A172 (cell line): ENCODE data around the gene SCAF1. TPM values are rescaled to one million over a fixed set of nuclear protein-coding genes. Genes with fewer than 3 reads are reported as not detected.
A peak's percentile ranks its signal among the peaks of the same experiment; 100 is the strongest.

Experiments
- DNase-seq: peaks from one replicate; pipeline ENCODE4 v3.0.0-alpha.2; 2015; ENCODE audit warnings: low spot score
- total RNA-seq: library from RNA; depleted of rRNA; stranded (reverse); fragments of >200 nt; shearing (Covaris generic); gene quantifications from 2 replicates; pipeline ENCODE4 v1.2.3, GENCODE V29; 2014

The SCAF1 gene
- total RNA-seq, 1 experiment from 2014 or later: 31.9 TPM

DNA sequence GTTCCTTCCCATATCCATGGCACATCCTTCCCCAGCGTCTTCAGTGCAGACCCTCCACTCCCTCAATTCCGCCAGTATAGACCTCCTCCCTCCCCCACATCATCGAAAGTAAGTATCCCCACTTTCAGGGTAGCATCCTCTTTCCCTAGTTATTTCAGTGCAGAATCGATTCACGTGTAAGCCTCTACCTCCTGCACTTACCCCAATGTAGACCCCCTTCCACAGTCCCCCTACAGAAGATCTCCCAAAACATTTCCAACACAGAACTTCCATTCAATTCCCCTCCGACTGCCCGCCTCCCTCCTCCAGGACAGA lies 23.0 kb downstream of the SCAF1 start:
- DNase-seq: no peak

DNA sequence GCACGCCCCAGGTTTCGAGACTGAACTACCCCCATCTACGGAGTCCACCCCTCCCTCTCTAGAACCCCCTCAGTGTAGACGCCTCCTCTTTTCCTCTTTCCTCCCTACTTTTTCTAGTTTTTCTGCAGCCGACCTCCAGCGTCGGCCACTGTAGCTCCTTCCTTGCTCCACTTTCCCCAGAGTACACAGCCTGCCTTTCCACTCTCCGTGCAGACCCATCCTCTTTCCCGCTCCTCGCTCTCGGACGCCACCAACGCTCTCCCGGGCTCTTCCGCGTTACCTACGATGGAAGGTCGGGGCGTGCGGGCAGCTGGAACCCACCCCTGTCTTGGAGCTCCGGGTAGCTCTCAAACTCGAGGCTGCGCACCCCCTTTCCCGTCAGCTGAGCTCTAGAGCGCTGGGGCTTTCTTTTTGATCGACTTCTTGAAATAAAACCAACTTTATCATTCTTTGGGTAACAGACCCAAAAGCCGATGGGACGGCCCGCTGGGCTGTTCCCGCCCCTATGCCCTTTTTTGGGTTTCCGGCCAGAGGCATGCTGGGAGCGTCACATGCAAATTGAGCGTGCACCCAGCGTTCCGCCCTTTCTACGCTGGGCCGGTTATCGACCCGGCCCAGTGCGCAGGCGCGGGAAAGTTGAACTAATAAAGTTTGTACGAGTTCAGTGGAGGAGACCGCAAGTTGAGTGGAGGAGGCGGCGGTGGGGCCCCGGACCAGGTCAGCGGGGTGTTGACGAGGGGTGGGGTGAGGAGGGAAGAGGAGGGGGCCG lies 23.5 kb downstream of the SCAF1 start, which contains the start of the genes BCL2L12 and IRF3:
Gene BCL2L12, plus strand, starts transcription at position 583 of the 769 bp plus-strand sequence. CDS start 760 bp downstream, outside the sequence.
Gene IRF3, minus strand, starts transcription at position 507 of the 769 bp plus-strand sequence. CDS start 1,019 bp downstream, outside the sequence.
- peak; percentile 93 for DNase-seq

DNA sequence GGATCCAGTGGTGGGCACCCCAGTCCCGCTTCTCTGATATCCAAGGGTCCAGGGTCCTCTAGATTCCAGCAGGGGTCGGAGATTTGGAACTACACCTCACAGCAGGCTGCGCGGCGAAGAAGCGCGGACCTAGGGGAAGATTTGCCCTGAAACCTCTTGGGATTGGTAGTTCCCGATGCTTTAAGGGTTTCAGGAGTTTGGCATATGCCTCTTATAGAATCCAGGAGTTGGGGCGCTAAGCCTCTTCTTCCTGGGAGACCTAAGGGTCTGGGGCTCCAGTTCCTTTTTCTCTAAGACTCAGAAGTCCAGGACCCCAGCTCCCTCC lies 24.1 kb downstream of the SCAF1 start:
- no peak for DNase-seq

DNA sequence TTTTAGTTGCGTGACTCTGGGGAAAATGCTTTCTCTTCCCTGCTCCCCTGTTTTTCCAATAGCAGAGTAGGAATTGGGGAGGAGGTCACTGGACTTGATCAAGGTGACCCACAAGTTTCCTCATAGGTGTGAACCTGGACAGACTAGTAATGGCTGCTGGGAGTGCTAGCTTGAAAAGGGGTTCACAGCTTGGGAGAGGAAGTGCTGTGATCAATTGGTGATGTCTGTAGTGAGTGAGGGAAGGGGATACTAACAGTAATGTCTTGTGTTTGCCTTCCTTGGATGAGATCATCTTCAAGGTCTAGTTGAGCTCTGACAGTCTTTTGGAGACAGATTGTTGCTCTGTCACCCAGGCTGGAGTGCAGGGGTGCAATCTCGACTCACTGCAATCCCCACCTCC lies 25.5 kb downstream of the SCAF1 start:
- no peak for DNase-seq

DNA sequence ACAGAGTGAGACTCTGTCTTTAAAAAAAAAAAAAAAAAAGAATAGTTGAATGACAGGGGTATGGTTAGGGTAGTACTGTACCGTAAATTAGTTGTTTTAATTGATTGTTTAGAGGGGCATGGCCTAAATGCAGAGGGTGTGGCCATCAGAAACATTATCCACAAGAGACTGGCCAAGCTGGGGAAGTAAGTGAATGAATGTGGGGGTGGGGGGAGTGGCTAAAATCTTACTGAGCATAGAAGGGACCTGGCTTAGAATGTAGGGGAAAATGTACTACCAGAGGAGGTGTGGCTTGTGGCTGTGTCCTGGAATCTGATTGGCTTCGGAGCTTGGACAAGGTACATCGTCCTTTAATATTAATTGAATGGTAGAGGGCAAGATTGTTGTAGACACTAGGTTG lies 27.5 kb downstream of the SCAF1 start:
- no peak for DNase-seq

DNA sequence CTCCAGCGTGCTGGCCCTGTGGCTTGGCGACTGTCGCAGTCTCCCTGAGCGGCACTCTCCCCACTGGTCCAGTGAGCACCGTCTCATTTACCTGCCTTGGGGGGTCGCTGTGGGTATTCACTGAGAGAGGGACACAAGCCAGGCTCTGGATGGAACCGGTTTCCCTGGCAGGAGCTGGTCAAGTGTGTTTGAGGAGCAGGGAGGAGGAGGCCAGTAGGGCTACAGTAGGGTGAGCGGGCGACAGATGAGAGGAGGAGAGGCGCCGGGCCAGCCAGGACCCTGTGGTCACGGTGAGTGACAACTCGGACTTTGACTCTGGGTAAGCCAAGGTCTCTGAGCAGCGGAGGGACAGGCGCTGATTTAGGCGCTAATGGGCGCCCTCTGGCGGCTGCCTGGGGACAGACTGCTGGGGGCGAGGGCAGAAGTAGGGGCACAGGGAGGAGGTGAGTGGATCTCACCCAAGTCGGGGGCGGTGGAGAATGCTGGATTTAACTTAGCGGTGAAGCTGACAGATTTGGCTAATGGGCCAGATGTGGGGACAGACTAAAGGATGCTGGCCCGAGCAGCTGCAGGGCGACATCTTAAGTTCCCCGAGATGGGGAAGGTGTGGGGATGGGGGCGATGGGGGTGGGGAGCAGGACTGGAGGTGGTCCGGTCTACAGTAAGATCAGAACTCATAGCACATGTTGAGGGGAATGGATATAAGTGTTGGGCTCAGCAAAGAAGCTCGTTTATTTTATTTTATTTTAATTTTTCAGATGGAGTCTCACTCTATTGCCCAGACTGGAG lies 30.3 kb downstream of the SCAF1 start:
- DNase-seq: peak; percentile 59

DNA sequence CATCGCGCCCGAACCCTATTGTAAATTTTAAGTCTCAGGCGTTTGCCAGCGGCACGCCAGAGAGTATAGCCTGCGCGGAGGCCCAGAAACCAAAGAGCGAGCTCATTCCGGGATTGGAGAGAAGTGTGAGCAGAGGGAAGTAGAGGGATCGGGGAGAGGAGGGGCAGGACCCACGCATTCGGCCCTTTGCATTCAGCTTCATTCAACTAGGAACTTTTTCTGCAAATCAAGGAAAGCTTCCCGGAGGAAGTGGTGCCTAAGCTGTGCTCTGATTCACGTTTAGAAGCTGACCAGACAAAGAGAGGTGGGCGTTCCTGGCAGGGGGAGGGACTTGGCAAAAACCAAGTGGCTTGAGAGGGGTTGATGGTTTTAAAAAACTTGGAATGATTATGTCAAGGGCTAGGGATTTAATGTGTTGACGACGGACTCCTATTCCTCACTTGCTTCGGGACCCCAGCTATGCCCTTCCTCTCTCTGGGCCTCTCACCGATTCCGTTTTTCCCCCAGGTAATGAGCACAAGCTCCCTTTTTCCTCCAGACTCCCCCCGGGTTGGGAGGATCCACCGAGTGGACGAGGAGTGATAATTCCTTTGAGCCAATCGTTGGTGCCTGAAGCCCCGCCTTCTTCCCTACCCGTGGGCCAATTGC lies 34.3 kb downstream of the SCAF1 start:
- DNase-seq: peak; percentile 96

DNA sequence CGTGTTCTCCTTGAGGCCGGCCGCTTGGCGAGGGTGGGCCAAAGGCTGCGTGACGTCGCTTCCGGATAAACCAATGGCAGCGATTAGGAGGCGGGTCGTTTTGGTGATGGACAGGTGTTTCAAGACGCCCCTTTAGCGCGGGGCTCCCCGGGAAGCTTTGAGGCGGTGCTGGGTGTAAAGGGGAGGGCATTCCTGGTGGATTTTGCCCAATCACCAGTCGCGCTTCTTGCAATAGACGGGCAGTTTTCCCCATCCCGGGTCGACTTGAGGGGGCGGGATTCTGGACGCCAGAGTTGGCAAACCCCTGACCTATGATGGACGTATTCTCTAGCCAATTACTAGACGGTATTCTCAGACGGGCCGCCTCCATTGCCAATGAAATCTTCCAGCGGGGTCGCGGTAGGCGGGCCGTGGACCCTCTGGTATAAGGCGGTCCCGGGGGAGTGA lies 34.8 kb downstream of the SCAF1 start:
- DNase-seq: peak; percentile 100

DNA sequence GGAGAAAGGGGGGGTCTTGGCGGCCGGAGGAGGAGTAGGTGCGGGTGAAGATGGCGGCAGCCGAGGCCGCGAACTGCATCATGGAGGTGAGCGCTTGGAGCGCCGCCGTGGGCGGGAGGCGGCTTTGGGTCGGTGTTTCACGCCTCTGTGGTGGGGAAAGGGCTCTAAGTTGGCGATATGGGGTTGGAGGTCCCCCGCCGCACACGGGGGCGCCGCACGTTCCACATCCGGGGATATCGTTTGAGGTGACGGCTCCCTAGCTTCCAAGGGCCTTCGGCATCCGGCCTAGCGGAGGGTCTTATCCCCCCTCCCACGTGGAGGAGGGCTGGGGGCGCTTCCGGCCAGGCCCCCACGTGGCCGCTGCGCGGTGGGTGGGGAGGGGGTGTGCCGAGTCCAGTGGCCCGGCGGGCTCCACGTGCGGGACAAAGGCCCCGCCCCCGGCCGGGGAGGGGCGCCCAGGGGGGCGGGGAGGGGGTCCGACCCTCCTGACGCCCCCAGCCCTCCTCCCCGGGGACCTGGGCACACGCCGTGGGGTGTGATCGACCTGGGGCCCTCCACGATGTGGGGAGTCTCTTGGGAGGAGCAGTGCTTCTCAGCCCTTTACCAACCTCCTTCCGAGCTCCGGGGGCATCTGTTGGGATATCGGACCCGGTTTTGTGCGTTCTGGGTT lies 35.4 kb downstream of the SCAF1 start, which contains the start of gene PRMT1:
Gene PRMT1, plus strand, starts transcription at position 41 of the 670 bp plus-strand sequence. Its CDS starts 10 bp downstream, at position 51.
- DNase-seq: peak; percentile 19

DNA sequence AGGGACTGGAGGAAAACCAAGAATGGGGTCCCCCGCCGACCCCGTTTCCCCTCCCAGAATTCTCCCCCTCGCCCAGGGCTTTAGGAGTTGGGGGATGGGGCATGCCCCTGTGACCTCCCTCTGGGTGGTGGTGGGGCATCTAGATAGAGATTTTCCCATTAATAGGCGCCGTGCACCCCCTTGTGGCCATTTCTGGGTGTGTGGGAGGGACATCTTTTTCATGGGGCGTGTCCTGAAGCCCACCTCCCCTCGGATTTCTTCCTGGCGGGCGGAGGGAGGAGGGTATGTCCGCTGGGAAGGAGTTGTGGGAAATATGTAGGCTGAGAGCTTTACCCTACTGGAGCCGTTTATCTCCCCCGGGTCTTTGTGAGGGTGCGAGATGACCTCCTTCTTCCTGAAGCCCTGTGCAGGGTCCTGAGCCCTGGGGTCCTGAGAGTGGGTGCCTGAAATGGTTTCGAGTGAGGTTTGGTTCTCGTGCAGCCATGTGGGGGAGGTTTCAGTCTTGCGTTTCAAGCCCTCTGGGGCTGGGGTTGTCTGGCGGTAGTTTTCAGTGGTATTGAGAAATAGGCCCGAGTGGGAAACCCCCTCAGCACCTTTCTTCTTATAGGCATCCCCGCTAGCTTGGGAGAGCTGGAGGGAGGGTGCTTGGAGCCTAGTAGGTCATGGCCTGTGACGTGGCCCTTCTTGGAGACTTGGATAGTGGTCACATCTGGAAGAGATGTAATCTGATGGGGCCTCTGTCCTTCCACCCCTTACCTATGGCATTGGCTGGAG lies 36.1 kb downstream of the SCAF1 start:
- DNase-seq: peak; percentile 74

DNA sequence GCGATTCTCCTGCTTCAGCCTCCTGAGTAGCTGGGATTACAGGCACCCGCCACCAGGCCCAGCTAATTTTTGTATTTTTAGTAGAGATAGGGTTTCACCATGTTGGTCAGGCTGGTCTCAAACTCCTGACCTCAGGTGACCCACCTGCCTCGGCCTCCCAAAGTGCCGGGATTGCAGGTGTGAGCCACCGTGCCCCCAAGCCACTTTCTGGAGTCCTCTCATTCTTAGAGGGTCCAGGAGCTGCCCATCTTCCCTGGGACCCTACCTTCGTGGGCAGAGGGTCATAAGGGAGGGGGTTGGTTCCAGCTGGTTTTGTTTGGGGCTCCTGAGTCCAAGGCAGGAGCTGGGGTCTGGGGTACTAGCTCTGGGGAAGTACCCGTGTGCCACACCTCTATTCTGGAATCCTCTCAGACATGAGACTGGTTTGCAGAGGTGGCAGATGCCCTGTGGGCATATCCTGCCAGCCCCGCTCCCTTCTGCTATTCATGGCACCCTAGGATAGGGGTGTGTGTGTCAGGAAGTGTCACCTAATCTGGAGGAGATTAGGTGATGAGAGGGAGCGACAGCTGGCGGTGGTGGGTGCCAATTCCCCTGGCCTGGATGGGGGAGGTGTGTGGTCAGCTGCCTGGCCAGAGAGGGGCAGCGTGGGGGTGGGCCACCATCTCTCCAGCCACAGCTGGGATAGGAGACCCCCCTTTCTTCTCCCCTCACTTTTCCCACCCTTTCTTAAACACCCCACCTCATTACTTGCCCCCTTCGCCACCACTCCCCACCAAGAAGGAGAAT lies 37.2 kb downstream of the SCAF1 start:
- no peak for DNase-seq

DNA sequence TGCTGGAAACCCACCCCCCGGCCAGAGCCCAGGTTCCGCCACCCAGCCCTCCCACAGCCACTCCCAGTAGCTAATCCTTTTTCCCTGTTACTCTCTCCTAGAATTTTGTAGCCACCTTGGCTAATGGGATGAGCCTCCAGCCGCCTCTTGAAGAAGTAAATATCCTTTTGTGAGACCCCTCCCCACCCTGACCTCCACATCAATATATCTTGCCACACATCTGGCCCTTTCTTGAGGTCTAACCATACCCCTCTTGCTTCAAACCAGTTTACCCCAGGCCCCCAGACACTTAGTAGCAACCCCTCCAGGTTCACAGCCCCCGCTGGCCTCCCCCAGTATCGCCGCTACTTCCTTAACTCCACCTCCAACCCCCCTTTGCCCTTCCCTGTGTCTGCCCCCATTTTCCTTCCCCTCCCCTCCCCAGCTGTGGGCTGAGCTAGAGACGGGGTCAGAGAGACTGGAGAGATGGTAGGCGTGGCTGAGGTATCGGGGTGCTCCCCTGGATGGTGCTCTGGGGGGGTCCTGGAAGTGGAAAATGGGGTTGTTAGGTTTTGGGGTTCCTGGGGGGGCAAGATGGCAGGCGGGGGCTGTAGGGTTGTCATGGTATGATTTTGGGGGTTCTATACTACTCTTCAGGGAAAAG lies 37.9 kb downstream of the SCAF1 start:
- no peak for DNase-seq

DNA sequence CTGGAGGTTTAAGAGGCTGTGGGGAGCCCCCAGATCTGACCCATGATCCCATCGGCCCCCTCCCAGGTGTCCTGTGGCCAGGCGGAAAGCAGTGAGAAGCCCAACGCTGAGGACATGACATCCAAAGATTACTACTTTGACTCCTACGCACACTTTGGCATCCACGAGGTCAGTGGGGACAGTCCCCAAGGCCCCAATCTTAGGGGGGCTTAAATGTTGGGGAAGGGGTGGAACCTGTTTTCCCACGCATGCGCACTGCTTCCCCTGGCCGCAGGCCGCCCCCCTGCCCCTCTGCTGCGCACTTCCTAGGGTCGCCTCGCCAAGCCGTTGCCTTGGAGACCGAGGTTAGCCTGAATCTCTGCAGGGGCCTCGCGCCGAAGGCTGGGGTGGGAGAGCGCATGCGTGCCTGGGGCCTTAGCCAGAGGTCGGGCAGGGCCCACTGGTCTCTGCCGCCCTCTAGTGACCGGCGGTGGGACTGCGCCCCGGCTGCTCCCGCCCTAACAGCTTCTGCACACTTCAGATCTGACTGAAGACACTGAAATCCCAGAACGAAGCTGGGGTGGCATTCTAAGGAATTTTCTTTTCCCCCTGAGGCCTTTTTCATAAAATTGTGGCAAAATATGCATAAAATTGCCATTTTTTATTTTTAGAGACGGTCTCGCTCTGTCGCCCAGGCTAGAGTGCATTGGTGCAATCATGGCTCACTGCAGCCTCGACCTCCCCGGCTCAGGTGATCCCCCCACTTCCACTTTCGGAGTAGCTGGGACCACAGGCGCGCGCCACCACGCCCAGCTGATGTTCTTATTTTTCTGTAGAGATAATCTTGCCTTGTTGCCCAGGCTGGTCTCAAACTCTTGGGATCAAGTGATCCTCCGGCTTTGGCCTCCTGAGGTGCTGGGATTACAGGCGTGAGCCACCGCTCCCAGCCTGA lies 38.7 kb downstream of the SCAF1 start:
- DNase-seq: peak; percentile 82

DNA sequence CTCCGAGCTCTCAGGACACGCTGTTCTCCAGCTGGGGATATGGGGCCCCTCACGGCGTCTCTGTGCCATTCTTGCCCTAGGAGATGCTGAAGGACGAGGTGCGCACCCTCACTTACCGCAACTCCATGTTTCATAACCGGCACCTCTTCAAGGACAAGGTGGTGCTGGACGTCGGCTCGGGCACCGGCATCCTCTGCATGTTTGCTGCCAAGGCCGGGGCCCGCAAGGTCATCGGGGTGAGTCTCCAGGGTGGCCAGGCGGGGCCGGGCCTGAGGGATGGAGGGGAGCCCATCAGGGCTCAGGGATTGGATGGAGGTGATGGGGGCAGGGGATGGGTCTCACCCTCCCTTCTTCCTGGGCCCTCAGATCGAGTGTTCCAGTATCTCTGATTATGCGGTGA lies 39.8 kb downstream of the SCAF1 start:
- DNase-seq: no peak

DNA sequence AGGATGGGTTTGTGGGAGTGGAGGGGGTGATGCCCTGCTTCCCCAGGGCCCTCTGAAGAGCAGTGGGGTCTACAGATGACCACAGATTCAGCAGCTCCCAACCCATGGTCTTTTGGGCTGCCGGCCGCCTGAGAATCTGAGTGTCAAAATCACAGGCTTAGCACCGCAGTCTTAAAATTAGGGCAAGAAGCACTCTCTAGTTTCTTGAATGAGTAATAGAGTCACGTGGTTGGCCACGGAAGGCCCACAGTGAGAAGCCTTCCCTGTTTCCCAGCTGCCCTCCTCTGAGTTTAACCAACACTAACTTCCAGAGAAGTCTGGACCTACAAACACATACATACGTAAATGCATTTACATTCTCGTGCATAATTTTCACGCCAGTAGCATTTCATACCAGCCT lies 40.3 kb downstream of the SCAF1 start:
- DNase-seq: no peak

DNA sequence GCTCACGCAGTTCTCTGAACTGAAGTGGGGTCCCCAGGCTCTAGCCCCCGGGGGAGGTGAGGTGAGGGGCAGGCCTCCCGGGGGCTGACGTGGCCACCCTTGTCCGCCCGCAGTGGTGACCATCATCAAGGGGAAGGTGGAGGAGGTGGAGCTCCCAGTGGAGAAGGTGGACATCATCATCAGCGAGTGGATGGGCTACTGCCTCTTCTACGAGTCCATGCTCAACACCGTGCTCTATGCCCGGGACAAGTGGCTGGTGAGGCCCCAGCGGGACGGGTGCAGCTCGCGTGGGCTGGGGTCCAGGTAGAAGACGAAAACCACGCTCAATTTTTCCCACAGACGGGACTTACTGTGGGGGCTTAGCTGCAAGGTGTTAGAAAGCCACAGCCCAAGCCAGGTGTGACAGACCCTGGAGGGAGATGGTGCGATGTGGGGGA lies 41.8 kb downstream of the SCAF1 start:
- no peak for DNase-seq

DNA sequence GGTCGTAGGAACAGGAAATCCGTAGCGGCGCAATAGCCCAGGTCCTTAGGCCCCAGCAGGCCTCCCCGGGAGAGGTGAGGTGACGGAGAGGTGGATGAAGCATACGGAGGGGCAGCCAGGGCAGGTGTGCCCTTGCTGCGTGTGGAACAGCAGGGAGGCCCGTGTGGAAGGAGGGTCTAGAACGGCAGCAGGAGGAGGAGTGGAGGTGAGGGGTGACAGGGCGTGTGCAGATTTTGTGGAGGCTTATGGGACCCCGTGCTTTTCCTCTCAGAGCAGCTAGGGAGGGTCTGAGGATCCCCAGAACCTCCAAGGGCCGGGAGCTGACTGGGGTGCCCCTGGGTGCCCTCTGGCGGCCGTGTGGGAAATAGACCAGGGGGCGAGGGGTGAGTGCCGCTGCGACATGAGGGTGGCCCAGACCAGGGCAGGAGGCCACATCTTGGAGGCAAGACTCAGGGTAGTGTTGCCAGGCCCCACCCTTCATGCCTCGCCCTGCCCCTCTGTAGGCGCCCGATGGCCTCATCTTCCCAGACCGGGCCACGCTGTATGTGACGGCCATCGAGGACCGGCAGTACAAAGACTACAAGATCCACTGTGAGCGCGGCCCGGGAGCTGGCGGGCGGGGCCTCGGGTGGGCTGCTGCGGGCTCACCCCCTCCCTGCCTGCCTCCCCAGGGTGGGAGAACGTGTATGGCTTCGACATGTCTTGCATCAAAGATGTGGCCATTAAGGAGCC lies 42.4 kb downstream of the SCAF1 start:
- DNase-seq: no peak

DNA sequence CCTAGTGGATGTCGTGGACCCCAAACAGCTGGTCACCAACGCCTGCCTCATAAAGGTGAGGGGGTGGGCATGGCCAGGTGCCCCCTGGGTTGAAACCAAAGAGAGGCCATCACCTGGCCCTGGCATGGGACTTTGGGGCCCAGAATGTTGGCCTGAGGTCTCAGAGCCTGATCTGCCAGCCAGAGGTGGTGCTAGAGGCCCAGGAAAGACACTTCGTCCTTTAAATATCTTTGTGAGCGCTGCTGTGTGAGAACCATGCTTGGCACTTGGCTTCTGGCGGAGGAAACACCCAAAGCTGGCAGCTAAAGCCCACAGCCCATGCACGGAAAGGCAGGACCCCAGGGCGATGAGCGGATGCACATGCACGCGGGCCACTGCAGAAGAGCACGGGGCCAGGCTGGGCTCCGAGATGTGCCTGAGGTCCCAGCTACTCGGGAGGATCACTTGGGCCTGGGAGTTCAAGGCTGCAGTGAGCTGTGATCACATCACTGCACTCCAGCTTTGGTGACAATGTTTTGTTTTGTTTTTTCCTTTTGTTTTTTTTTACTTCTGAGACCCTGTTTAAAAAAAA lies 43.1 kb downstream of the SCAF1 start:
- DNase-seq: no peak
